ENCODE results near the gene COMP. TPM values are rescaled to one million over a fixed set of nuclear protein-coding genes. Genes with fewer than 3 reads are reported as not detected.

Gene COMP
- total RNA-seq, 3 donors from 2014 or later (not counting 1 experiment from before 2014, with no cell fraction given) = not detected

- intact Hi-C loops (cut with micrococcal nuclease) = loop anchor here (5.0 kb wide), 1 partner anchor 312 kb away; the partner anchor contains the start of gene ELL
- H3K36me3 Mint-ChIP-seq = no peaks in the 10 kb centered on the region
- no peaks in the 10 kb centered on the region for H3K27me3 Mint-ChIP-seq (ENCODE audit: low read depth in 2 of 2)
- no peak for DNase-seq
- H3K4me1 Mint-ChIP-seq = peaks cover 50 to 62% of the 10 kb centered on the region in 2 donors
- Histone ChIP-seq H3K4me1 (ENCODE audit: control insufficient read depth, insufficient read depth, low read length) (peaks cover 53% of the 10 kb centered on the region), H3K9me3 (ENCODE audit: control insufficient read depth, insufficient read depth, low read length) (no peaks in the 10 kb centered on the region), H3K36me3 (ENCODE audit: control insufficient read depth, insufficient read depth, low read length) (peaks cover 11% of the 10 kb centered on the region), H3K27ac (ENCODE audit: low read length) (no peak overlapping the region), H3K4me3 (ENCODE audit: low read length) (no peak overlapping the region), H3K27me3 (ENCODE audit: control insufficient read depth, insufficient read depth, low read length) (no peaks in the 10 kb centered on the region)
- no peaks in the 10 kb centered on the region for H3K9me3 Mint-ChIP-seq
- TF ChIP-seq, protein P1, sequence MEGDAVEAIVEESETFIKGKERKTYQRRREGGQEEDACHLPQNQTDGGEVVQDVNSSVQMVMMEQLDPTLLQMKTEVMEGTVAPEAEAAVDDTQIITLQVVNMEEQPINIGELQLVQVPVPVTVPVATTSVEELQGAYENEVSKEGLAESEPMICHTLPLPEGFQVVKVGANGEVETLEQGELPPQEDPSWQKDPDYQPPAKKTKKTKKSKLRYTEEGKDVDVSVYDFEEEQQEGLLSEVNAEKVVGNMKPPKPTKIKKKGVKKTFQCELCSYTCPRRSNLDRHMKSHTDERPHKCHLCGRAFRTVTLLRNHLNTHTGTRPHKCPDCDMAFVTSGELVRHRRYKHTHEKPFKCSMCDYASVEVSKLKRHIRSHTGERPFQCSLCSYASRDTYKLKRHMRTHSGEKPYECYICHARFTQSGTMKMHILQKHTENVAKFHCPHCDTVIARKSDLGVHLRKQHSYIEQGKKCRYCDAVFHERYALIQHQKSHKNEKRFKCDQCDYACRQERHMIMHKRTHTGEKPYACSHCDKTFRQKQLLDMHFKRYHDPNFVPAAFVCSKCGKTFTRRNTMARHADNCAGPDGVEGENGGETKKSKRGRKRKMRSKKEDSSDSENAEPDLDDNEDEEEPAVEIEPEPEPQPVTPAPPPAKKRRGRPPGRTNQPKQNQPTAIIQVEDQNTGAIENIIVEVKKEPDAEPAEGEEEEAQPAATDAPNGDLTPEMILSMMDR (IDR thresholded peaks at IDR 0.05) = no peak
- 87% methylated on average over 4 of the region's 4 CpGs for WGBS (ENCODE audit: insufficient coverage)
- no peak for ATAC-seq
- peak overlapping the region; percentile 89 to 91 for H3K27ac Mint-ChIP-seq
- H3K4me3 Mint-ChIP-seq = peak overlapping the region; percentile 93
Measured at GRCh38 chr19:18834644-18834984, 43.5 kb upstream of the COMP start.

DNA sequence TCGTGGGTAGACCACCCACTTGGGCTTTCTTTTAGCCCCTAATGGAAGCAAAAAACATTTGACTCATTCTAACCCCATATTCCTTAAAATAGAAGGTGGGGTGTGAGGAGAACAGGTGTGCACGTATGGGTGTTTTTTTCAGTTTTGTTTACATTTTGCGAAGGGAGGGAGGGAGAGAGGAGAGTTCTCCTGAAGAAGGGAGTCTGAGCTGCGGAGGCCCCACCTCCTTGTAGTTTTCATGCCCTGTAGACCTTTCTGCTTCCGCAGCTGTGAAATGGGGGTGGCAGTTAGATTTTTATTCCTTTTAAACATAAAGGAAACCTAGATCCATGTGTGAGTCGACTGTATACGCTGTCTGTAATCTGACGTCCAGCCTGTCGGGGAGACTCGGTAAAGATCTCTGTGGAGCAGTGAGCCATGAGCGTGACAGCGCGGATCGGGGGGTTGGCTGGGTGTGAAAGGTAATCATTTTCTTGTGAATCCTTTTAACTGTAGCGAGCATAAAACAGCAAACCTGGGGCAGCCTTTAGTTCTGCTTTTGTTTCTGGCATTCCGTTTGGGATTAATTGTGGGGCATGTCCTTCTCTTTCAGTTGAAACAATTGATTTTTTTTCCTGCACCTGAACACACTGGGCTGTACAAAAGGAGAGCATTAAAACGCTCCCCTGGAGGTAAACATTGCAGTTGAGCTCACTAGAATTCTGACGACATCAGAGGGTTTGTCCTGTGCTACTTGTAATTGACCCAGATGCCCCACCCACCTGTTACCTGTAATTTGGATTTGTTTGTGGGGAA, 42.9 kb upstream of the COMP start:
- peaks cover 50 to 56% of the 10 kb centered on the region in 2 donors for H3K4me1 Mint-ChIP-seq
- Histone ChIP-seq H3K27me3 (ENCODE audit: control insufficient read depth, insufficient read depth, low read length) (no peaks in the 10 kb centered on the region), H3K27ac (ENCODE audit: low read length) (no peak overlapping the region), H3K9me3 (ENCODE audit: control insufficient read depth, insufficient read depth, low read length) (no peaks in the 10 kb centered on the region), H3K4me1 (ENCODE audit: control insufficient read depth, insufficient read depth, low read length) (peaks cover 47% of the 10 kb centered on the region), H3K36me3 (ENCODE audit: control insufficient read depth, insufficient read depth, low read length) (peaks cover 11% of the 10 kb centered on the region), H3K4me3 (ENCODE audit: low read length) (peak overlapping the region; percentile 14)
- H3K27ac Mint-ChIP-seq = peak overlapping the region; percentile 89 to 91
- no peaks in the 10 kb centered on the region for H3K36me3 Mint-ChIP-seq
- 42% methylated on average over 17 of the region's 18 CpGs for WGBS (ENCODE audit: insufficient coverage)
- TF ChIP-seq, protein P1 (IDR thresholded peaks at IDR 0.05) = no peak
- no peaks in the 10 kb centered on the region for H3K9me3 Mint-ChIP-seq
- no peak for ATAC-seq
- H3K4me3 Mint-ChIP-seq = peak overlapping the region; percentile 93
- H3K27me3 Mint-ChIP-seq (ENCODE audit: low read depth in 2 of 2) = no peaks in the 10 kb centered on the region
- intact Hi-C loops (cut with micrococcal nuclease) = loop anchor here (5.0 kb wide), 1 partner anchor 312 kb away; the partner anchor contains the start of gene ELL
- DNase-seq = peak in 1 of 2 donors; percentile 29

DNA sequence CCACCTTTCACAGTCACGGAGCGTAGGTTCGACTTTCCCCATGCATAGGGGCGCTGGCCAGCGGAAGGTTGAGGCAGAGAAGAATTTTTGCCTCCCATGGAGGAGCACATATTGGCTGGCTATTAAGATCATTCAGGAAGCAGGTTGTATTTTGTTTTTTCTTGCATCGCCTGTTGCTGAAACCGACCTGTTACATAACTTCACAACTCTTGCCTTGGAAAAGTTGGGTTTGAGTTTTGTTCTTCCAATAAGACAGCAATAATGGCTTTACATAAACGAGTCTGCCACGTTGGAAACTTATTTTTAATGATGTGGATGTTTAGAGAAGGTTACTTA, 42.0 kb upstream of the COMP start:
- intact Hi-C loops (cut with micrococcal nuclease) = loop anchor here (5.0 kb wide), 1 partner anchor 311 kb away; the partner anchor contains the start of gene ELL
- peaks cover 49 to 50% of the 10 kb centered on the region in 2 donors for H3K4me1 Mint-ChIP-seq
- 4% methylated on average over 7 of the region's 9 CpGs for WGBS (ENCODE audit: insufficient coverage)
- no peaks in the 10 kb centered on the region for H3K36me3 Mint-ChIP-seq
- peak overlapping the region; percentile 93 for H3K4me3 Mint-ChIP-seq
- Histone ChIP-seq H3K4me3 (ENCODE audit: low read length) (peak overlapping the region; percentile 64), H3K27me3 (ENCODE audit: control insufficient read depth, insufficient read depth, low read length) (no peaks in the 10 kb centered on the region), H3K4me1 (ENCODE audit: control insufficient read depth, insufficient read depth, low read length) (peaks cover 46% of the 10 kb centered on the region), H3K27ac (ENCODE audit: low read length) (peak overlapping the region; percentile 66), H3K9me3 (ENCODE audit: control insufficient read depth, insufficient read depth, low read length) (no peaks in the 10 kb centered on the region), H3K36me3 (ENCODE audit: control insufficient read depth, insufficient read depth, low read length) (peaks cover 10% of the 10 kb centered on the region)
- TF ChIP-seq, protein P1 (IDR thresholded peaks at IDR 0.05) = no peak
- no peak for DNase-seq
- peak overlapping the region; percentile 89 to 91 for H3K27ac Mint-ChIP-seq
- no peak for ATAC-seq
- H3K9me3 Mint-ChIP-seq = no peaks in the 10 kb centered on the region
- no peaks in the 10 kb centered on the region for H3K27me3 Mint-ChIP-seq (ENCODE audit: low read depth in 2 of 2)

Measured in natural killer cell (primary cell).